Type B pancreatic cell (in vitro differentiated cells): Measurements from ENCODE around the gene DCAF10. TPM values are rescaled to one million over a fixed set of nuclear protein-coding genes. Genes with fewer than 3 reads are reported as not detected.
"Not testable (repeated sequence)": the region's sequence is repeated elsewhere in the genome, so short reads cannot be mapped to it uniquely, and the experiment has no call there.

Experiments used
- DNase-seq: peaks from one replicate; pipeline ENCODE4 v3.0.0; 2021; ENCODE audit warnings: mixed read lengths; ENCODE audit not compliant: unreplicated experiment; ENCODE audit errors: extremely low spot score
- H3K27ac Mint-ChIP-seq: 2 replicates; pipeline ENCODE4 v1.8.0; 2021; ENCODE audit warnings: mild to moderate bottlenecking, mixed read lengths
- H3K27me3 Mint-ChIP-seq: 2 replicates; pipeline ENCODE4 v1.8.0; 2021; ENCODE audit warnings: mixed read lengths
- H3K36me3 Mint-ChIP-seq: 2 replicates; pipeline ENCODE4 v1.8.0; 2021; ENCODE audit warnings: mixed read lengths
- H3K4me1 Mint-ChIP-seq: one replicate; pipeline ENCODE4 v1.8.0; 2021; ENCODE audit warnings: mixed read lengths; ENCODE audit not compliant: unreplicated experiment
- H3K4me3 Mint-ChIP-seq: 2 replicates; pipeline ENCODE4 v1.8.0; 2021; ENCODE audit warnings: mild to moderate bottlenecking, mixed read lengths
- H3K9me3 Mint-ChIP-seq: 2 replicates; pipeline ENCODE4 v1.8.0; 2021; ENCODE audit warnings: mixed read lengths
- CTCF ChIP-seq: fragments of 200-600 bp; sonication (generic); conservative IDR thresholded peaks from 2 replicates; pipeline ENCODE4 v1.5.0; 2021; ENCODE audit warnings: antibody characterized with exemption, mild to moderate bottlenecking
- total RNA-seq: library from RNA; stranded (reverse); gene quantifications from 2 replicates; pipeline ENCODE4 v1.2.1, GENCODE V29; 2021; ENCODE audit warnings: low replicate concordance

Gene DCAF10
- total RNA-seq, 1 donor from 2014 or later = 30.2 TPM

GRCh38 chr9:37801287-37801850 is 772 bp downstream of the DCAF10 start:
- Mint-ChIP-seq H3K27ac (peak overlapping the region; percentile 94), H3K4me1 (peaks cover 31% of the 10 kb centered on the region), H3K27me3 (no peaks in the 10 kb centered on the region), H3K36me3 (peaks cover 11% of the 10 kb centered on the region), H3K4me3 (peak overlapping the region; percentile 95), H3K9me3 (peaks cover 5% of the 10 kb centered on the region)
- no peak for TF ChIP-seq CTCF
- peak; percentile 73 for DNase-seq

DNA sequence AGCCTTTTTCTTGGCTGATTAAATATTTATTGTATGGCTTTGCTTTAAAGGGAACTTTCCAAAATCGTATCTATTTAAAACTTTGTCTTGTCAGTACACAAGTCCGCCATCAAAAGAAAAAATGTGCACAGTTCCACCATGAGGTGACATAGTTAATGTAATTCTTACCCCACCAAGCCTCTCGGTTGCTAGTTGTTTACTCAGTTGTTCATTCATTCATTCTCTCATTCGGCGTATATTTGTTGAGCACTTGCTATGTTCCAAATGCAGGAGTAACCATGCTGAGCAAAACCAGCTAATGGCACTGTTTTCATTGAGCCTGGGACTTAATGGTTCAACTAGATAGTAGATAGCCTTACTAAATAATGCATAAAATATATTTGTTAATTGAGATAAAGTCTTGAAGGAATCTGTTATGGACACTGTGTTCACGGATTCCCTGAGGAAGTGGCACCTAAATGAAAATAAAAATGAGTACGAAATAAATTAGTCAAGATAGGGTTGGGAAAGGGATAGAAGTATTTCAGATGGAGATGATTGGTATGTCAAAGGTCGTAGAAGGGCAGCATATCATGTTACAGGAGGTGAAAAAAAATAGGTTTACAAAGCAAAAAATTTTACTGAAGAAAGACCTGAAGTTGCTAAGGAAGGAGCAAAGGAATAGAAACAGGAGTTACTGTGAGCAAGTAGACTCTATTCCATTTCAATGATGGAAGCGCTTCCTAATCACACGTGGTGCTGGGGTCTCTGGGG is 1.5 kb downstream of the DCAF10 start:
- peaks cover 13% of the 10 kb centered on the region for H3K36me3 Mint-ChIP-seq
- H3K4me1 Mint-ChIP-seq = peaks cover 33% of the 10 kb centered on the region
- H3K27ac Mint-ChIP-seq = peak overlapping the region; percentile 94
- H3K4me3 Mint-ChIP-seq = peak overlapping the region; percentile 95
- H3K9me3 Mint-ChIP-seq = peaks cover 5% of the 10 kb centered on the region
- DNase-seq = no peak
- H3K27me3 Mint-ChIP-seq = no peaks in the 10 kb centered on the region
- TF ChIP-seq CTCF = no peak

GRCh38 chr9:37806271-37806670 is 5.7 kb downstream of the DCAF10 start:
- peak overlapping the region; percentile 37 for H3K4me3 Mint-ChIP-seq
- peaks cover 14% of the 10 kb centered on the region for H3K36me3 Mint-ChIP-seq
- H3K9me3 Mint-ChIP-seq = peaks cover 5% of the 10 kb centered on the region
- no peaks in the 10 kb centered on the region for H3K27me3 Mint-ChIP-seq
- TF ChIP-seq CTCF = no peak
- no peak for DNase-seq
- peaks cover 29% of the 10 kb centered on the region for H3K4me1 Mint-ChIP-seq
- H3K27ac Mint-ChIP-seq = peak overlapping the region; percentile 57

- H3K36me3 Mint-ChIP-seq, H3K27me3 Mint-ChIP-seq, H3K4me1 Mint-ChIP-seq, H3K27ac Mint-ChIP-seq, DNase-seq, H3K4me3 Mint-ChIP-seq, H3K9me3 Mint-ChIP-seq: not testable (repeated sequence)
Observed at GRCh38 chr9:37809676-37810075, 9.1 kb downstream of the DCAF10 start.

- TF ChIP-seq CTCF = no peak
- no peaks in the 10 kb centered on the region for H3K4me1 Mint-ChIP-seq
- no peak overlapping the region for H3K27ac Mint-ChIP-seq
Observed at GRCh38 chr9:37811906-37812476, 11.4 kb downstream of the DCAF10 start.

DNA sequence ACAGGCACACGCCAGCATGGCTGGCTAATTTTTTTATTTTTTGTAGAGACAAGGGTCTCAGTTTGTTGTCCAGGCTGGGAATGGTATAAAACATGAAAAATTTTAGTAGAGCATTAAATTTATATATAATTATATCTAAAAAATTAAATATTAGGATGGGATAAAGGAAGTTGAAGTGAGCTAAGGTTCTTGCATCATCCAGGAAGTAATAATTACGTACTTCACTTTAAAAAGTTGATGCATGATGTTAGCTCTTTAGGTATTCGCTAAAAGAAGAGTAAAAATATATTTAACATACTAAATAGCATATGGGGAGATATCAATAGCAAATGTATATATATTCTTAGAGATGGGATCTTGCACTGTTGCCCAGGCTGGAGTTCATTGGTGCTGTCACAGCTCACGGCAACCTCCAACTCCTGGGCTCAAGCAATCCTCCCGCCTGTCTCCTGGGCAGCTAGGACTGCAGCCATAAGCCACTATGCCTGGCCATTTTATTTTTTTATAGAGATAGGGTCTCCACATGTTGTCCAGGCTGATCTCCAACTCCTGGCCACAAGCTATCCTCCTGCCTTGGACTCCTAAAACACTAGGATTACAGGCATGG is 12.3 kb downstream of the DCAF10 start:
- H3K36me3 Mint-ChIP-seq = peaks cover 4% of the 10 kb centered on the region
- H3K4me1 Mint-ChIP-seq = no peaks in the 10 kb centered on the region
- no peak overlapping the region for H3K4me3 Mint-ChIP-seq
- H3K9me3 Mint-ChIP-seq = no peaks in the 10 kb centered on the region
- no peak overlapping the region for H3K27ac Mint-ChIP-seq
- DNase-seq = no peak
- H3K27me3 Mint-ChIP-seq = no peaks in the 10 kb centered on the region
- TF ChIP-seq CTCF = no peak

More at GRCh38 chr9:37811906-37812476, 11.4 kb downstream of the DCAF10 start:
- Mint-ChIP-seq H3K36me3 (peaks cover 4% of the 10 kb centered on the region), H3K4me3 (no peak overlapping the region), H3K27me3 (no peaks in the 10 kb centered on the region), H3K9me3 (no peaks in the 10 kb centered on the region)
- DNase-seq = no peak
